SK-N-SH treated with all-trans-retinoic acid at 6 μM for 48 hours (cell line): ENCODE data around the gene GATA6.

ENCODE experiments used
- CREB5 ChIP-seq: fragments of 250-450 bp; sonication (Bioruptor Pico); IDR thresholded peaks from 2 replicates; pipeline ENCODE4 v1.5.1; 2020; ENCODE audit warnings: low read depth, mild to moderate bottlenecking, moderate library complexity
- CSDC2 ChIP-seq: fragments of 250-450 bp; sonication (Bioruptor Pico); IDR thresholded peaks from 2 replicates; pipeline ENCODE4 v1.5.0; 2020; ENCODE audit warnings: mild to moderate bottlenecking, moderate library complexity
- ESRRG ChIP-seq: fragments of 250-450 bp; sonication (Bioruptor Pico); IDR thresholded peaks from 2 replicates; pipeline ENCODE4 v1.6.1; 2021; ENCODE audit warnings: mild to moderate bottlenecking
- GLIS3 ChIP-seq: fragments of 250-450 bp; sonication (Bioruptor Pico); IDR thresholded peaks from 2 replicates; pipeline ENCODE4 v1.5.0; 2020; ENCODE audit warnings: mild to moderate bottlenecking, moderate library complexity
- ISL1 ChIP-seq: fragments of 250-450 bp; sonication (Bioruptor Pico); IDR thresholded peaks from 2 replicates; pipeline ENCODE4 v2.1.2; 2022; ENCODE audit warnings: mild to moderate bottlenecking, moderate library complexity
- OSR1 ChIP-seq: fragments of 250-450 bp; sonication (Bioruptor Pico); IDR thresholded peaks from 2 replicates; pipeline ENCODE4 v1.8.0; 2022; ENCODE audit warnings: moderate library complexity, mild to moderate bottlenecking, inconsistent platforms
- PATZ1 ChIP-seq: fragments of 250-450 bp; sonication (Bioruptor Pico); IDR thresholded peaks from 2 replicates; pipeline ENCODE4 v1.8.0; 2020; ENCODE audit warnings: mild to moderate bottlenecking, moderate library complexity, borderline replicate concordance
- POU6F1 ChIP-seq: fragments of 250-450 bp; sonication (Bioruptor Pico); IDR thresholded peaks from 2 replicates; pipeline ENCODE4 v1.8.0; 2021; ENCODE audit warnings: low read depth, mild to moderate bottlenecking, moderate library complexity, borderline replicate concordance
- TOX ChIP-seq: fragments of 250-450 bp; sonication (Bioruptor Pico); IDR thresholded peaks from 2 replicates; pipeline ENCODE4 v1.8.0; 2021; ENCODE audit warnings: mild to moderate bottlenecking, moderate library complexity, borderline replicate concordance
- ZFP3 ChIP-seq: fragments of 250-450 bp; sonication (Bioruptor Pico); IDR thresholded peaks from 2 replicates; pipeline ENCODE4 v1.5.0; 2020; ENCODE audit warnings: mild to moderate bottlenecking, moderate library complexity
- ZFP30 ChIP-seq: fragments of 450-650 bp; formaldehyde crosslinking; IDR thresholded peaks from 2 replicates; pipeline ENCODE4 v1.5.0; 2022; ENCODE audit warnings: mild to moderate bottlenecking, moderate library complexity

GRCh38 chr18:22223254-22223964 is 54.0 kb downstream of the GATA6 start:
- TF ChIP-seq CSDC2 (CRISPR knock-in tag) (no peak), ESRRG (no peak), GLIS3 (no peak), CREB5 (no peak), POU6F1 (CRISPR knock-in tag) (no peak), PATZ1 (CRISPR knock-in tag) (no peak), ISL1 (no peak), OSR1 (no peak), ZFP3 (CRISPR knock-in tag) (no peak), TOX (CRISPR knock-in tag) (no peak), ZFP30 (no peak)
